Lower lobe of right lung (tissue), 2 donors: Measurements from ENCODE around the gene MAPK7. TPM values are rescaled to one million over a fixed set of nuclear protein-coding genes. Genes with fewer than 3 reads are reported as not detected.
"Not testable (repeated sequence)": the region's sequence is repeated elsewhere in the genome, so short reads cannot be mapped to it uniquely, and the experiment has no call there.

Source experiments
- ATAC-seq, 2 donors: fragments of 200-7000 bp; cut with Tn5 transposase; one replicate each; pipeline ENCODE4 v1.9.1; 2020 to 2022; ENCODE audit warnings: mild to moderate bottlenecking in 2 of 2, moderate library complexity in 2 of 2
- DNase-seq: peaks from one replicate; pipeline ENCODE4 v3.0.0-alpha.2; 2020
- H3K27ac ChIP-seq: fragments of 200-600 bp; one replicate; pipeline ENCODE4 v1.8.0; 2022
- H3K27me3 ChIP-seq: fragments of 200-600 bp; one replicate; pipeline ENCODE4 v1.8.0; 2022; ENCODE audit warnings: low read depth
- H3K36me3 ChIP-seq: fragments of 200-600 bp; one replicate; pipeline ENCODE4 v1.8.0; 2022; ENCODE audit warnings: mild to moderate bottlenecking
- H3K4me1 ChIP-seq: fragments of 200-600 bp; one replicate; pipeline ENCODE4 v1.8.0; 2022
- H3K4me3 ChIP-seq: fragments of 200-600 bp; one replicate; pipeline ENCODE4 v1.8.0; 2022; ENCODE audit warnings: mild to moderate bottlenecking
- H3K9me3 ChIP-seq: fragments of 200-600 bp; one replicate; pipeline ENCODE4 v1.8.0; 2022
- intact Hi-C: fragments of 100-400 bp; cut with DNase I; formaldehyde crosslinking; loops from one replicate; pipeline ENCODE4 v1.11.0; 2022
- total RNA-seq: library from RNA; stranded (reverse); fragmentation: NEBNext Ultra II Directional; extraction: Animal tissue kit (Norgen Biotek cat#: 25700); gene quantifications from one replicate; pipeline ENCODE4 v1.2.1, GENCODE V29; 2021
- TF ChIP-seq, protein P1 (sequence below): fragments of 200-600 bp; IDR thresholded peaks from one replicate; pipeline ENCODE4 v1.8.0; 2022; ENCODE audit warnings: antibody characterized with exemption, mild to moderate bottlenecking
- donor health status: DM: no; HTN: yes; CAD: no; lungs with severe emphysema.

Gene MAPK7
- total RNA-seq, 1 donor from 2014 or later, result 22.2 TPM

DNA sequence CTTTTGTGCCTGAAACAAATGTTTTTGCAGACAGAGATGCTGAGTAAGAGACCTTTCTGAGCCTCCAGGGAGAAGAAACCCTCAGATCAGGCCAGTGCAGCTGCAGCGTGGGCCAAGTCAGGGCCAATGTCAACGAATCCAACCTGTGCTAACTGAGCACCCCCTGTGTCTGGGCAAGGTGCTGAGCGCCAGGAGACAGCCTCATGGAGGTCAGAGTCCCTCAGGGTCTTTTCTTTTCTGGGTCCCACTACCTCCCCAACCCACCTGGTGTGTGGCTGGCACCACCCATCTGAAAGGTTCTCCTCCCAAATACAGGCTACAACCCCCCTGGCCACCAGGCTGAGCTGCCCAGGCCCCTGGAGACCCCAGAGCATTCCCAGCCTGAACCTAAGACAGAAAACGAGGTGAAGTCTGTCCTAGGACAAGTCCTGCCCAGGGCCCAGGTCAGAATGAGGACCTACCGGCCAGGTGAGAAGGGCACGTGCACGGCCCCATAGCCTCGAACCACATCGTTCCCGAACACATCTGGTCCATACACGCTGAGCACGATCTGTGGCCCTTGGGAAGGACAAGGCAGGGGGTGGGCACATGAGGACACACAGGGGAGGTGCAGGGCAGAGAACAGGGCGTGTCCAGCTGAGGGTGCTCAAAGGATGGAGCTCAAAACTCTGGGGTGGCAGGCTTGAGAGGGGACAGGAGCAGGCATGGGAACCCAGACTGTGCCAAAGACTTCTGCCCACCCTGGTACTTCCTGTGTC is 30.8 kb upstream of the MAPK7 start:
- no peaks in the 10 kb centered on the region for H3K4me1 ChIP-seq
- H3K27me3 ChIP-seq, result no peaks in the 10 kb centered on the region
- no peaks in the 10 kb centered on the region for H3K9me3 ChIP-seq
- ATAC-seq (peak in 1 of 2 donors; percentile 19), DNase-seq (no peak)
- TF ChIP-seq, protein P1, sequence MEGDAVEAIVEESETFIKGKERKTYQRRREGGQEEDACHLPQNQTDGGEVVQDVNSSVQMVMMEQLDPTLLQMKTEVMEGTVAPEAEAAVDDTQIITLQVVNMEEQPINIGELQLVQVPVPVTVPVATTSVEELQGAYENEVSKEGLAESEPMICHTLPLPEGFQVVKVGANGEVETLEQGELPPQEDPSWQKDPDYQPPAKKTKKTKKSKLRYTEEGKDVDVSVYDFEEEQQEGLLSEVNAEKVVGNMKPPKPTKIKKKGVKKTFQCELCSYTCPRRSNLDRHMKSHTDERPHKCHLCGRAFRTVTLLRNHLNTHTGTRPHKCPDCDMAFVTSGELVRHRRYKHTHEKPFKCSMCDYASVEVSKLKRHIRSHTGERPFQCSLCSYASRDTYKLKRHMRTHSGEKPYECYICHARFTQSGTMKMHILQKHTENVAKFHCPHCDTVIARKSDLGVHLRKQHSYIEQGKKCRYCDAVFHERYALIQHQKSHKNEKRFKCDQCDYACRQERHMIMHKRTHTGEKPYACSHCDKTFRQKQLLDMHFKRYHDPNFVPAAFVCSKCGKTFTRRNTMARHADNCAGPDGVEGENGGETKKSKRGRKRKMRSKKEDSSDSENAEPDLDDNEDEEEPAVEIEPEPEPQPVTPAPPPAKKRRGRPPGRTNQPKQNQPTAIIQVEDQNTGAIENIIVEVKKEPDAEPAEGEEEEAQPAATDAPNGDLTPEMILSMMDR, result no peak
- H3K27ac ChIP-seq, result no peak overlapping the region
- H3K4me3 ChIP-seq, result no peak overlapping the region
- intact Hi-C loops, result no loop called here
- H3K36me3 ChIP-seq, result no peaks in the 10 kb centered on the region

DNA sequence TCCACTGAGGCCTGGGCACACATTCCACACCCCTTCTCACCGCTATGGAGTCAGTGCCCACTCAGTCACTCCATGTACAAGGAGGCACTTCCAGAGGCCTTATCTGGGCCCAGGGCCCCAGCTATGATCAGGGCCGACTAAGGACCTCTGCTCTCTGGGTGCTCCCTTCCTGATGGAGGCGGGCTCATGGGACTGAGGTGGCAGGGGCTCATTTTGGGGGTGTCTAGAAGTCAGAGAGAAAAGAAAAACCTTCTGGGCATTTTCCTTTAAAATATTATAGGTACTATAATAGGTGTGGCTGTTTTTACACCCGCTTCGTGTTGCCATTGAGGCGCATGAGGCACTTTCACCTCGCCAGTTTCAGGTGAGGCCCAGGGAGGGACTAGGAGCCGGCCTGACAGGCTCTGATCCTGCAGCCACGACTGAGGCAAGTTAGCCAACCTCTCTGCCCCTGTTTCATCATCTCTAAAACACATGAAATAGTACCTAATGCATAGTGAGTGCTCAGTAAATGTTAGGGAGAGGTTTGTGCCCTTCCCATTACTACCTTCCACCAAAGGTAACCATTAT is 30.1 kb upstream of the MAPK7 start:
- Histone ChIP-seq H3K27ac (no peak overlapping the region), H3K4me3 (no peak overlapping the region), H3K27me3 (no peaks in the 10 kb centered on the region), H3K36me3 (no peaks in the 10 kb centered on the region), H3K9me3 (no peaks in the 10 kb centered on the region), H3K4me1 (no peaks in the 10 kb centered on the region)
- ATAC-seq (no peak), DNase-seq (no peak)
- TF ChIP-seq, protein P1, result no peak
- intact Hi-C loops, result no loop called here

DNA sequence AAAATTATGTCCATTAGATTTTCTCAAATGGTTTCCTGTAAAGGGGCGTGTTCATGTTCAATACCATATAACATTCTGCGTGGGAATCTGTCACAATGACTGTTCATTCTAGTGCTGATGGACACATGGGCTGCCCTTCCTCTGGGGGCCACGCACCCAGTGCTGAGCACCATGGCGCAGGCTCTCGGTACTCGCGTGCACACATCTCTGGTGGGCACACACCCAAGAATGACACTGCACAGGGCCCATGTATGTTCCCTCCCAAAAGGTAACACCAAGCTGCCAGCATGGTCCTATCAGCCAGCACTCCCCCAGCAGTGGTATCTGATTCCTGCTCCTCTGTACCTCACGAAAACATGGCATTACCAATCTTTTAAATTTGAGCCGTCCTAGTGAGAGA is 29.5 kb upstream of the MAPK7 start:
- no peaks in the 10 kb centered on the region for H3K27me3 ChIP-seq
- ATAC-seq, result no peak
- intact Hi-C loops, result no loop called here
- H3K9me3 ChIP-seq, result no peaks in the 10 kb centered on the region
- H3K27ac ChIP-seq, result no peak overlapping the region
- no peaks in the 10 kb centered on the region for H3K4me1 ChIP-seq
- DNase-seq, result no peak
- TF ChIP-seq, protein P1, result no peak
- no peak overlapping the region for H3K4me3 ChIP-seq
- H3K36me3 ChIP-seq, result no peaks in the 10 kb centered on the region

DNA sequence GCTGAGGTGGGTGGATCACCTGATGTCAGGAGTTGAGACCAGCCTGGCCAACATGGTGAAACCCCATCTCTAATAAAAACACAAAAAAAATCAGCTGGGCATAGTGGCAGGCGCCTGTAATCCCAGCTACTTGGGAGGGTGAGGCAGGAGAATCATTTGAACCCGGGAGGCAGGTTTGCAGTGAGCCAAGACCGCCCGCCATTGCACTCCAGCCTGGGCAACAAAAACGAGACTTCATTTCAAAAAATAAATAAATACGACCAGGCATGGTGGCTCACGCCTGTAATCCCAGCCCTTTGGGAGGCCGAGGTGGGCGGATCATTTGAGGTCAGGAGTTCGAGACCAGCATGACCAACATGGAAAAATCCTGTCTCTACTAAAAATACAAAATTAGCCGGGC is 24.9 kb upstream of the MAPK7 start:
- DNase-seq, H3K4me3 ChIP-seq, H3K36me3 ChIP-seq, ATAC-seq, H3K9me3 ChIP-seq, intact Hi-C loops, H3K27ac ChIP-seq, H3K27me3 ChIP-seq, H3K4me1 ChIP-seq: not testable (repeated sequence)

DNA sequence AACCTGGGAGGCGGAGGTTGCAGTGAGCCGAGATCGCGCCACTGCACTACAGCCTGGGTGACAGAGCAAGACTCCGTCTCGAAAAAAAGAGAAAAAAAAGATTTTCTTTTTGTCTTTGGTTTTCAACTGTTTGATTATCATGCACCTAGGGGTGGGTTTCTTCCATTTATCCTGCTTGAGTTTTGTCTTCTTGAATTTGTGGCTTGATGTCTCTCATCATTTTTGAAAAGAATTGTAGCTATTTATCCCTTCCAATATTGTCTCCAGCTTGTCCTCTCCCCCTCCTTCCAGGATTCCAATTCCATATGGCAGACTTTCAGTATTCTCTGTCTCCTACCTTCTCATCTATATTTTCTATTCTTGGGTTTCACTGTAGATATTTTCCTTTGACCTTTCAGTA is 23.6 kb upstream of the MAPK7 start:
- H3K27ac ChIP-seq, result no peak overlapping the region
- no peaks in the 10 kb centered on the region for H3K4me1 ChIP-seq
- H3K4me3 ChIP-seq, result no peak overlapping the region
- H3K36me3 ChIP-seq, result no peaks in the 10 kb centered on the region
- H3K27me3 ChIP-seq, result no peaks in the 10 kb centered on the region
- intact Hi-C loops, result no loop called here
- TF ChIP-seq, protein P1, result no peak
- H3K9me3 ChIP-seq, result no peaks in the 10 kb centered on the region
- DNase-seq (no peak), ATAC-seq (no peak)

DNA sequence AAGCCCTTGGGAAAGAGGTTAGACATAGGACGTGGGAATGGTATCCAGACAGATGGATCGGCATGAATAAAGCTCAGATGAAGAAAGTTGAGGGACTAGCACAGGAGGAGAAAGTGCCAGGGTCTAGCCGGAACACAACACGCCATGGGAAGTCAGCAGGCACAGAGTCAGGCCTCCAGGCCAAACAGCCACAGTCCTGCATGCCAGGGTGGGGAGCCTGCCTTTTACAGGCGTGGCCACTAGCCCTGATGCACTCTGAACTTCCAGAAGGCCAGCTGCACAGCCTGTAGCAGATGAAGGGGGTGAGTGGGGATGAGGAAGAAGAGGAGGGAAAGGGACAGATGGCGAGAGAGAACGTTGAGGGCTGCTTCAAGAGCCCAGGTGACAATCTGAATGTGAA is 20.9 kb upstream of the MAPK7 start:
- no peaks in the 10 kb centered on the region for H3K9me3 ChIP-seq
- no peaks in the 10 kb centered on the region for H3K36me3 ChIP-seq
- no peak overlapping the region for H3K27ac ChIP-seq
- TF ChIP-seq, protein P1, result no peak
- intact Hi-C loops, result no loop called here
- H3K4me3 ChIP-seq, result no peak overlapping the region
- H3K27me3 ChIP-seq, result no peaks in the 10 kb centered on the region
- no peak for DNase-seq
- peaks cover 7% of the 10 kb centered on the region for H3K4me1 ChIP-seq
- no peak for ATAC-seq
